ENCODE results near the gene MAP2K5. TPM values are rescaled to one million over a fixed set of nuclear protein-coding genes. Genes with fewer than 3 reads are reported as not detected.

The MAP2K5 gene
- total RNA-seq, 1 experiment from 2014 or later = 15.0 TPM

GRCh38 chr15:67829647-67830504 is 287.4 kb downstream of the MAP2K5 start:
- no peak for DNase-seq
- no peak overlapping the region for H4K91ac ChIP-seq (ENCODE audit: insufficient read length, low read depth, low read length)
- H3K27me3 ChIP-seq (ENCODE audit: insufficient read depth, low read length) = peaks cover 94% of the 10 kb centered on the region
- no peak overlapping the region for H3K9ac ChIP-seq (ENCODE audit: extremely low read depth, insufficient read length, low read length)
- H3K79me1 ChIP-seq (ENCODE audit: insufficient read depth, low read depth, low read length, poor library complexity, severe bottlenecking) = no peaks in the 10 kb centered on the region
- no peak overlapping the region for H2BK5ac ChIP-seq (ENCODE audit: insufficient read length, low read length)
- H2BK120ac ChIP-seq (ENCODE audit: low read depth, low read length, poor library complexity, severe bottlenecking) = no peak overlapping the region
- H2BK12ac ChIP-seq (ENCODE audit: insufficient read length, low read depth, low read length) = no peak overlapping the region
- H4K20me1 ChIP-seq (ENCODE audit: control insufficient read depth, insufficient read depth, insufficient read length) = no peaks in the 10 kb centered on the region
- no peak overlapping the region for H3K56ac ChIP-seq (ENCODE audit: insufficient read length, low read depth, low read length)
- Mint-ChIP-seq H3K4me1 (peaks cover 33 to 49% of the 10 kb centered on the region in 2 experiments), H3K27ac (no peak overlapping the region), H3K27me3 (ENCODE audit: low read depth) (peaks cover 96% of the 10 kb centered on the region), H3K9me3 (peaks cover 4 to 6% of the 10 kb centered on the region in 2 experiments; a peak in 4 of 5 replicates), H3K36me3 (ENCODE audit: insufficient read depth in 1 of 3, low read depth in 3 of 3) (no peaks in the 10 kb centered on the region; a peak in 4 of 7 replicates), H3K4me3 (peak overlapping the region in 1 of 2 experiments; percentile 68; a peak in 3 of 5 replicates)
- H3K9me3 ChIP-seq (ENCODE audit: control insufficient read depth, low read depth, low read length) = no peaks in the 10 kb centered on the region
- no peak overlapping the region for H3K4ac ChIP-seq (ENCODE audit: low read depth, low read length)
- H4K8ac ChIP-seq (replicated peaks; ENCODE audit: insufficient read length, low read depth, low read length) = no peak overlapping the region
- no peak overlapping the region for H2BK20ac ChIP-seq (ENCODE audit: low read depth, low read length, poor library complexity, severe bottlenecking)
- WGBS (ENCODE audit: extremely low coverage, insufficient read length, low lambda C conversion rate) = no CpG with 5 or more reads among the region's 68 CpGs
- H3K23ac ChIP-seq (ENCODE audit: insufficient read length, low read depth, low read length) = no peak overlapping the region
- H3K18ac ChIP-seq (ENCODE audit: insufficient read length, low read depth, low read length) = no peak overlapping the region
- peak overlapping the region; percentile 38 for H3K4me2 ChIP-seq (ENCODE audit: insufficient read depth, insufficient read length, low read length)
- H3K14ac ChIP-seq (ENCODE audit: insufficient read depth, low read length) = no peak overlapping the region; the same call in 1 of the 2 replicates
- H2BK15ac ChIP-seq (ENCODE audit: low read depth, low read length) = no peak overlapping the region
- no peak overlapping the region for H3K27ac ChIP-seq (ENCODE audit: insufficient read length, low read depth, low read length)
- no peak overlapping the region for H3T11ph ChIP-seq (ENCODE audit: low read length)
- TF ChIP-seq CTCF (conservative IDR thresholded peaks at IDR 0.05) = no peak
- no peak overlapping the region for H2AK5ac ChIP-seq (ENCODE audit: insufficient read length, low read length)
- peaks cover 9% of the 10 kb centered on the region; the same call in 1 of the 2 replicates for H3K4me1 ChIP-seq (ENCODE audit: insufficient read depth, low read length)
- no peak overlapping the region for H4K5ac ChIP-seq (ENCODE audit: insufficient read length, low read depth, low read length)
- H3K79me2 ChIP-seq (ENCODE audit: insufficient read depth, low read length) = no peaks in the 10 kb centered on the region
- H3K23me2 ChIP-seq (ENCODE audit: insufficient read length, low read depth, low read length, poor library complexity, severe bottlenecking) = peaks cover 10% of the 10 kb centered on the region
- H2AFZ ChIP-seq (ENCODE audit: low read length) = no peak overlapping the region
